Upper lobe of right lung (tissue), 1 donor: ENCODE results near the gene SULT1C2. TPM values are rescaled to one million over a fixed set of nuclear protein-coding genes. Genes with fewer than 3 reads are reported as not detected.
A peak's percentile ranks its signal among the peaks of the same experiment; 100 is the strongest.

Experiments
- ATAC-seq: fragments of 200-7000 bp; cut with Tn5 transposase; one replicate; pipeline ENCODE4 v1.9.1; 2020; ENCODE audit warnings: mild to moderate bottlenecking, moderate library complexity
- DNase-seq: peaks from one replicate; pipeline ENCODE4 v3.0.0-alpha.2; 2020
- H3K27ac ChIP-seq: fragments of 200-600 bp; one replicate; pipeline ENCODE4 v1.8.0; 2022
- H3K27me3 ChIP-seq: fragments of 200-600 bp; one replicate; pipeline ENCODE4 v1.8.0; 2022; ENCODE audit warnings: mild to moderate bottlenecking
- H3K36me3 ChIP-seq: fragments of 200-600 bp; one replicate; pipeline ENCODE4 v1.8.0; 2022
- H3K4me1 ChIP-seq: fragments of 200-600 bp; one replicate; pipeline ENCODE4 v1.8.0; 2022
- H3K4me3 ChIP-seq: fragments of 200-600 bp; one replicate; pipeline ENCODE4 v1.8.0; 2022; ENCODE audit warnings: mild to moderate bottlenecking
- H3K9me3 ChIP-seq: fragments of 200-600 bp; one replicate; pipeline ENCODE4 v1.8.0; 2022
- CTCF ChIP-seq: fragments of 200-600 bp; IDR thresholded peaks from one replicate; pipeline ENCODE4 v1.8.0; 2022; ENCODE audit warnings: antibody characterized with exemption
- intact Hi-C: fragments of 100-400 bp; cut with DNase I; formaldehyde crosslinking; loops from one replicate; pipeline ENCODE4 v1.11.0; 2022
- long read RNA-seq: library from polyadenylated mRNA; unstranded; transcript quantifications from one replicate; pipeline ENCODE4 v2.0.0, GENCODE V29; 2021
- total RNA-seq: library from RNA; stranded (reverse); fragmentation: NEBNext Ultra II Directional; extraction: Animal tissue kit (Norgen Biotek cat#: 25700); gene quantifications from one replicate; pipeline ENCODE4 v1.2.1, GENCODE V29; 2021
- donor health status: DM: no; HTN: yes; CAD: no; lungs with severe emphysema.

SULT1C2 gene
- 5.8 TPM for total RNA-seq
- long read RNA-seq, full-length matches to known transcripts: 3 of 3 reads
- long read RNA-seq, partial matches to known transcripts: 0 of 3 reads
- long read RNA-seq, other reads (novel, unspliced or antisense): 0 of 3 reads

- H3K9me3 ChIP-seq: no peaks in the 10 kb centered on the region
- no peak within 1 kb of the TSS for H3K4me3 ChIP-seq
- ATAC-seq (peak; percentile 91), DNase-seq (no peak)
- H3K4me1 ChIP-seq: no peaks in the 10 kb centered on the region
- no peak for TF ChIP-seq CTCF
- H3K27me3 ChIP-seq: no peaks in the 10 kb centered on the region
- intact Hi-C loops: no loop called here
- H3K36me3 ChIP-seq: no peaks in the 10 kb centered on the region
- H3K27ac ChIP-seq: no peak within 1 kb of the TSS
Observed at GRCh38 chr2:108288534-108289106, at the start of gene SULT1C2. Gene SULT1C2, plus strand, starts transcription at chr2:108288895. Its CDS starts 4,773 bp downstream, at chr2:108293668.

GRCh38 chr2:108239786-108240185 is 48.9 kb upstream of the SULT1C2 start, which contains the start of gene SULT1C3:
Gene SULT1C3, plus strand, starts transcription at chr2:108239968. Its CDS starts 7,227 bp downstream, at chr2:108247195.
- Histone ChIP-seq H3K27ac (no peak within 1 kb of the TSS), H3K36me3 (no peaks in the 10 kb centered on the region), H3K27me3 (no peaks in the 10 kb centered on the region), H3K4me3 (no peak within 1 kb of the TSS), H3K4me1 (no peaks in the 10 kb centered on the region), H3K9me3 (peaks cover 6% of the 10 kb centered on the region)
- intact Hi-C loops: no loop called here
- DNase-seq (no peak), ATAC-seq (no peak)
- TF ChIP-seq CTCF: no peak

GRCh38 chr2:108240966-108241365 is 47.7 kb upstream of the SULT1C2 start:
- H3K4me3 ChIP-seq: no peak overlapping the region
- ATAC-seq (no peak), DNase-seq (no peak)
- H3K27ac ChIP-seq: no peak overlapping the region
- H3K4me1 ChIP-seq: no peaks in the 10 kb centered on the region
- no peaks in the 10 kb centered on the region for H3K36me3 ChIP-seq
- H3K27me3 ChIP-seq: no peaks in the 10 kb centered on the region
- intact Hi-C loops: no loop called here
- peaks cover 6% of the 10 kb centered on the region for H3K9me3 ChIP-seq
- TF ChIP-seq CTCF: no peak

- Histone ChIP-seq H3K9me3 (no peaks in the 10 kb centered on the region), H3K27me3 (no peaks in the 10 kb centered on the region), H3K36me3 (no peaks in the 10 kb centered on the region), H3K27ac (no peak overlapping the region), H3K4me1 (no peaks in the 10 kb centered on the region), H3K4me3 (no peak overlapping the region)
- DNase-seq: no peak
- intact Hi-C loops: no loop called here
- no peak for TF ChIP-seq CTCF
- ATAC-seq: no peak
Observed at GRCh38 chr2:108243566-108243965, 45.1 kb upstream of the SULT1C2 start.

- Histone ChIP-seq H3K9me3 (no peaks in the 10 kb centered on the region), H3K36me3 (no peaks in the 10 kb centered on the region), H3K4me1 (no peaks in the 10 kb centered on the region), H3K27me3 (no peaks in the 10 kb centered on the region), H3K27ac (no peak overlapping the region), H3K4me3 (no peak overlapping the region)
- no peak for TF ChIP-seq CTCF
- ATAC-seq: no peak
- DNase-seq: no peak
- intact Hi-C loops: no loop called here
Observed at GRCh38 chr2:108244667-108245414, 43.9 kb upstream of the SULT1C2 start.
